Mononuclear cell (primary cell): ENCODE measurements around the gene TYROBP. TPM values are rescaled to one million over a fixed set of nuclear protein-coding genes. Genes with fewer than 3 reads are reported as not detected.
"Not testable (repeated sequence)": the region's sequence is repeated elsewhere in the genome, so short reads cannot be mapped to it uniquely, and the experiment has no call there.

ENCODE experiments used
- H3K27me3 ChIP-seq: 2 replicates; pipeline ENCODE4 v1.6.0; 2011; ENCODE audit warnings: low read length, control low read depth; ENCODE audit not compliant: insufficient read depth
- H3K4me1 ChIP-seq: 2 replicates; pipeline ENCODE4 v1.5.1; 2011; ENCODE audit warnings: mild to moderate bottlenecking, low read length, control low read depth; ENCODE audit not compliant: insufficient read depth
- H3K4me3 ChIP-seq: 2 replicates; pipeline ENCODE4 v1.5.1; 2011; ENCODE audit warnings: mild to moderate bottlenecking, low read length, moderate library complexity
- H3K9me3 ChIP-seq: 2 replicates; pipeline ENCODE4 v1.5.1; 2011; ENCODE audit warnings: low read depth, mild to moderate bottlenecking, control low read depth, low read length
- total RNA-seq: library from RNA; depleted of rRNA; stranded (reverse); fragments of >200 nt; gene quantifications from one replicate; pipeline ENCODE4 v1.2.3, GENCODE V29; 2012

Gene TYROBP
- total RNA-seq, 1 donor: 286 TPM

- peaks cover 11% of the 10 kb centered on the region for H3K27me3 ChIP-seq
- H3K4me1 ChIP-seq: no peaks in the 10 kb centered on the region
- H3K4me3 ChIP-seq: no peak overlapping the region
- H3K9me3 ChIP-seq: no peaks in the 10 kb centered on the region
Measured at GRCh38 chr19:35879068-35879467, 29.0 kb downstream of the TYROBP start.

GRCh38 chr19:35874392-35874930, 33.6 kb downstream of the TYROBP start:
- peaks cover 9% of the 10 kb centered on the region for H3K4me1 ChIP-seq
- H3K27me3 ChIP-seq: peaks cover 24% of the 10 kb centered on the region

GRCh38 chr19:35872180-35872579, 35.9 kb downstream of the TYROBP start:
- Histone ChIP-seq H3K27me3 (peaks cover 35% of the 10 kb centered on the region), H3K4me1 (peaks cover 19% of the 10 kb centered on the region), H3K4me3 (no peak overlapping the region), H3K9me3 (no peaks in the 10 kb centered on the region)

More at GRCh38 chr19:35874392-35874930, 33.6 kb downstream of the TYROBP start:
- Histone ChIP-seq H3K4me3 (no peak overlapping the region), H3K9me3 (no peaks in the 10 kb centered on the region)

GRCh38 chr19:35871611-35872010, 36.5 kb downstream of the TYROBP start:
- H3K27me3 ChIP-seq: peaks cover 41% of the 10 kb centered on the region
- no peak overlapping the region for H3K4me3 ChIP-seq
- peaks cover 19% of the 10 kb centered on the region for H3K4me1 ChIP-seq
- H3K9me3 ChIP-seq: no peaks in the 10 kb centered on the region

- Histone ChIP-seq H3K9me3 (no peaks in the 10 kb centered on the region), H3K4me1 (peaks cover 19% of the 10 kb centered on the region), H3K27me3 (peaks cover 43% of the 10 kb centered on the region), H3K4me3 (no peak overlapping the region)
Measured at GRCh38 chr19:35870798-35871197, 37.3 kb downstream of the TYROBP start.

GRCh38 chr19:35870124-35870736, 37.9 kb downstream of the TYROBP start:
- H3K9me3 ChIP-seq, H3K4me3 ChIP-seq: not testable (repeated sequence)
- Histone ChIP-seq H3K4me1 (peaks cover 19% of the 10 kb centered on the region), H3K27me3 (peaks cover 43% of the 10 kb centered on the region)

- Histone ChIP-seq H3K4me3 (no peak overlapping the region), H3K9me3 (no peaks in the 10 kb centered on the region), H3K4me1 (peaks cover 19% of the 10 kb centered on the region), H3K27me3 (peaks cover 43% of the 10 kb centered on the region)
Measured at GRCh38 chr19:35869327-35870123, 38.6 kb downstream of the TYROBP start.

GRCh38 chr19:35868823-35869326, 39.2 kb downstream of the TYROBP start:
- H3K9me3 ChIP-seq: no peaks in the 10 kb centered on the region
- peaks cover 43% of the 10 kb centered on the region for H3K27me3 ChIP-seq
- no peak overlapping the region for H3K4me3 ChIP-seq
- H3K4me1 ChIP-seq: peaks cover 19% of the 10 kb centered on the region

GRCh38 chr19:35868172-35868822, 39.8 kb downstream of the TYROBP start, which contains the start of gene APLP1:
APLP1 (plus strand) TSS chr19:35868574; CDS start chr19:35868637, 63 bp downstream.
- no peak within 1 kb of the TSS for H3K4me3 ChIP-seq
- peaks cover 43% of the 10 kb centered on the region for H3K27me3 ChIP-seq
- no peaks in the 10 kb centered on the region for H3K9me3 ChIP-seq
- H3K4me1 ChIP-seq: peaks cover 19% of the 10 kb centered on the region

- Histone ChIP-seq H3K4me1 (no peaks in the 10 kb centered on the region), H3K27me3 (peaks cover 43% of the 10 kb centered on the region), H3K9me3 (no peaks in the 10 kb centered on the region), H3K4me3 (no peak overlapping the region)
Measured at GRCh38 chr19:35863018-35863417, 45.1 kb downstream of the TYROBP start.

GRCh38 chr19:35862528-35862927, 45.6 kb downstream of the TYROBP start:
- Histone ChIP-seq H3K9me3 (no peaks in the 10 kb centered on the region), H3K4me1 (no peaks in the 10 kb centered on the region), H3K27me3 (peaks cover 41% of the 10 kb centered on the region)

GRCh38 chr19:35861640-35862160, 46.4 kb downstream of the TYROBP start:
- H3K4me3 ChIP-seq: no peak overlapping the region
- H3K9me3 ChIP-seq: no peaks in the 10 kb centered on the region
- peaks cover 38% of the 10 kb centered on the region for H3K27me3 ChIP-seq
- H3K4me1 ChIP-seq: peaks cover 6% of the 10 kb centered on the region

More at GRCh38 chr19:35862528-35862927, 45.6 kb downstream of the TYROBP start:
- H3K4me3 ChIP-seq: no peak overlapping the region

GRCh38 chr19:35860818-35861639, 47.1 kb downstream of the TYROBP start:
- Histone ChIP-seq H3K4me3 (no peak overlapping the region), H3K9me3 (no peaks in the 10 kb centered on the region), H3K4me1 (peaks cover 13% of the 10 kb centered on the region), H3K27me3 (peaks cover 41% of the 10 kb centered on the region)

GRCh38 chr19:35860436-35860817, 47.7 kb downstream of the TYROBP start:
- Histone ChIP-seq H3K4me3 (no peak overlapping the region), H3K4me1 (peaks cover 15% of the 10 kb centered on the region), H3K27me3 (peaks cover 47% of the 10 kb centered on the region), H3K9me3 (no peaks in the 10 kb centered on the region)
